HepG2 (cell line): ENCODE data around the gene DCAKD. TPM values are rescaled to one million over a fixed set of nuclear protein-coding genes. Genes with fewer than 3 reads are reported as not detected.

Experiments used
- ELF3 ChIP-seq: IDR thresholded peaks from 2 replicates; pipeline ENCODE4 v1.6.1; 2016; ENCODE audit warnings: missing genetic modification reagents, missing compliant biosample characterization
- ETV5 ChIP-seq: IDR thresholded peaks from 2 replicates; pipeline ENCODE4 v1.6.1; 2018; ENCODE audit warnings: missing biosample characterization, missing genetic modification reagents, inconsistent platforms, borderline replicate concordance
- KDM1A ChIP-seq: IDR thresholded peaks from 2 replicates; pipeline ENCODE4 v1.6.1; 2016; ENCODE audit warnings: missing compliant biosample characterization
- MIER3 ChIP-seq: IDR thresholded peaks from 2 replicates; pipeline ENCODE4 v1.6.1; 2016; ENCODE audit warnings: missing compliant biosample characterization, borderline replicate concordance
- POLR2AphosphoS5 ChIP-seq: IDR thresholded peaks from 2 replicates; pipeline ENCODE4 v1.6.1; 2012; ENCODE audit warnings: low read depth, low read length
- RBM39 ChIP-seq: fragments of 200-400 bp; formaldehyde crosslinking; IDR thresholded peaks from one replicate; pipeline ENCODE4 v1.6.1; 2018; ENCODE audit warnings: antibody characterized with exemption, mild to moderate bottlenecking, low read depth, low read length; ENCODE audit not compliant: poor library complexity, severe bottlenecking
- RFX1 ChIP-seq: fragments of 450-650 bp; IDR thresholded peaks from 2 replicates; pipeline ENCODE4 v1.6.1; 2017
- SKI ChIP-seq: fragments of 450-650 bp; IDR thresholded peaks from one replicate; pipeline ENCODE4 v1.6.1; 2018; ENCODE audit warnings: mild to moderate bottlenecking; ENCODE audit not compliant: partially characterized antibody
- SYNCRIP ChIP-seq: fragments of 200-400 bp; formaldehyde crosslinking; IDR thresholded peaks from 2 replicates; pipeline ENCODE4 v1.6.1; 2018; ENCODE audit warnings: mild to moderate bottlenecking, low read depth, low read length; ENCODE audit not compliant: insufficient read depth
- ZBTB1 ChIP-seq: sonication (generic); formaldehyde crosslinking; IDR thresholded peaks from 2 replicates; pipeline ENCODE4 v1.4.0; 2020; ENCODE audit warnings: missing genetic modification reagents, borderline replicate concordance
- ZFYVE20 ChIP-seq: sonication (generic); formaldehyde crosslinking; IDR thresholded peaks from 2 replicates; pipeline ENCODE4 v1.8.0; 2023; ENCODE audit warnings: low read depth, mild to moderate bottlenecking, moderate library complexity, missing genetic modification reagents, borderline replicate concordance
- ZNF20 ChIP-seq: sonication (generic); formaldehyde crosslinking; IDR thresholded peaks from 2 replicates; pipeline ENCODE4 v1.4.0; 2020; ENCODE audit warnings: mild to moderate bottlenecking, moderate library complexity, missing genetic modification reagents
- ZNF207 ChIP-seq: fragments of 450-650 bp; IDR thresholded peaks from 2 replicates; pipeline ENCODE4 v1.6.1; 2016; ENCODE audit warnings: antibody characterized with exemption, borderline replicate concordance
- ZNF501 ChIP-seq: sonication (generic); formaldehyde crosslinking; IDR thresholded peaks from 2 replicates; pipeline ENCODE4 v1.5.1; 2020; ENCODE audit warnings: mild to moderate bottlenecking, moderate library complexity, missing genetic modification reagents
- ZNF510 ChIP-seq: sonication (generic); formaldehyde crosslinking; IDR thresholded peaks from 2 replicates; pipeline ENCODE4 v1.4.0; 2020; ENCODE audit warnings: low read depth, mild to moderate bottlenecking, missing genetic modification reagents
- ZSCAN21 ChIP-seq: sonication (generic); formaldehyde crosslinking; IDR thresholded peaks from 2 replicates; pipeline ENCODE4 v1.8.0; 2022; ENCODE audit warnings: mild to moderate bottlenecking, missing genetic modification reagents, moderate library complexity, borderline replicate concordance
- polyA plus RNA-seq, 8 experiments: library from polyadenylated mRNA; depleted of rRNA in 3 of 8; stranded (reverse) in 7 of 8; unstranded in 1 of 8; fragments of >200 nt; fragmentation: Illumina TruSeq in 4 of 8; extraction: Trizol in 4 of 8; gene quantifications; 2 replicates each; pipeline versions ENCODE4 v1.2.1 to v1.2.3, GENCODE V29; 2011 to 2016; ENCODE audit warnings: low read depth in 4 of 8, missing spikeins in 1 of 8, mixed read lengths in 1 of 8; ENCODE audit not compliant: insufficient read depth in 1 of 8
- total RNA-seq, 5 experiments: library from RNA; depleted of rRNA; stranded (reverse); fragments of >200 nt; fragmentation: Illumina TruSeq; extraction: Trizol; gene quantifications; 2 replicates each; pipeline ENCODE4 v1.2.3, GENCODE V29; 2016; ENCODE audit warnings: low read depth in 1 of 5
- TF ChIP-seq, protein P1 (sequence below): fragments of 450-650 bp; IDR thresholded peaks from 2 replicates; pipeline ENCODE4 v1.6.1; 2017; ENCODE audit warnings: mild to moderate bottlenecking
- TF ChIP-seq, protein P2 (sequence below): sonication (generic); formaldehyde crosslinking; conservative IDR thresholded peaks from 2 replicates; pipeline ENCODE4 v1.8.0; 2022; ENCODE audit warnings: mild to moderate bottlenecking, moderate library complexity, missing genetic modification reagents
- TF ChIP-seq, protein P3 (sequence below): IDR thresholded peaks from 2 replicates; pipeline ENCODE4 v1.6.1; 2016; ENCODE audit warnings: missing genetic modification reagents, missing compliant biosample characterization
- TF ChIP-seq, protein P4 (sequence below): sonication (generic); formaldehyde crosslinking; IDR thresholded peaks from 2 replicates; pipeline ENCODE4 v1.4.0; 2020; ENCODE audit warnings: mild to moderate bottlenecking, missing genetic modification reagents

Gene DCAKD
- total and polyA plus RNA-seq, 2 of the 13 experiments (the other 11 are each of a cell fraction or from before 2014, with no cell fraction given), result 25.9 to 29.2 TPM

DNA sequence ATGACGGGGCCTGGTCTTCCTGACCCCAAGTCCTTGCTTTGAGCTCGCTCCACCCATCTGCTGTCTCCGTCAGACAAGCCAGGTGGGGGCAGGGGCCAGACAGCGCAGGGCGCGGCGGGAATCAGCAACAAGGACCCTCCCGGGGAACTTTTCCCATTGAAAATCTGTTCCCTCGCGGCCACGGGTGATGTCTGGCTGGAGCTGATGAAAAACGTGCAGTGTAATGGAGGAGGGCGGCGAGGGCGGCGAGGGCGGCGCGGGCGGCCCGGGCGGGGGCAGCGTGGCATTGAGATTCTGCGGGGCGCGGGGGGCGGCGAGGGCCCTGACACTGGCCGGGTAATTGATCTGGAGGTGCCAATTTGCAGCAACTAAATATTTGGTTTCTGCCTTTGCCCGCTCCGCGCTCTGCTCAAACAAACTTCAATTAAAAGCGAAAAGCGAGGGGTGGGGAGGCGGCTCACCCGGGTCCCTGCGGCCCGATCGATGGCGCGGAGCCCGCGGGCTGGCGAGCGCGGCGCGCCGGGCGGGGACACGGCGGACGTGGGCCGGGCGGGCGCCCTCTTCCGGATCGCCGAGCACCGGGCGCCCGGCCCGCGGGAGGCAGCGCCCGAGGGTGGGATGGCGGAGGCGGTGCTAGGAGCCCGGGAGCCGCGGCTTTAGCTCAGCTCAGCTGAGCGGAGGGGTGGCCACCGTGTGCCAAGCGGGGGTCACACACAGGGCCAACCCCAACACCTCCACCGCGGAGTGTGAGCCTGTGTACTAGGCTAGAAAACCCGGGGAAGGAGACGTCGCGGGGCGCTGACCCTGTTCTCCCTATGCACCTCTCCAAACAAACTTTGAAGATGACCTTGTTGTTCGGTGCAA is 32.4 kb downstream of the DCAKD start (continued):
- TF ChIP-seq ZFYVE20 (CRISPR knock-in tag) (no peak), ETV5 (no peak), SYNCRIP (no peak), ZBTB1 (no peak), ZNF20 (CRISPR knock-in tag) (no peak), ZNF510 (CRISPR knock-in tag) (no peak), RBM39 (peak; percentile 56), POLR2AphosphoS5 (no peak), ZSCAN21 (CRISPR knock-in tag) (0 out of 2 replicates have a peak, but pooled peaks have one; percentile 45), ZNF501 (CRISPR knock-in tag) (no peak), MIER3 (CRISPR knock-in tag) (no peak), RFX1 (no peak), ZNF207 (no peak), ELF3 (CRISPR knock-in tag) (no peak), SKI (peak; percentile 56), KDM1A (CRISPR knock-in tag) (no peak)
- TF ChIP-seq, protein P1, sequence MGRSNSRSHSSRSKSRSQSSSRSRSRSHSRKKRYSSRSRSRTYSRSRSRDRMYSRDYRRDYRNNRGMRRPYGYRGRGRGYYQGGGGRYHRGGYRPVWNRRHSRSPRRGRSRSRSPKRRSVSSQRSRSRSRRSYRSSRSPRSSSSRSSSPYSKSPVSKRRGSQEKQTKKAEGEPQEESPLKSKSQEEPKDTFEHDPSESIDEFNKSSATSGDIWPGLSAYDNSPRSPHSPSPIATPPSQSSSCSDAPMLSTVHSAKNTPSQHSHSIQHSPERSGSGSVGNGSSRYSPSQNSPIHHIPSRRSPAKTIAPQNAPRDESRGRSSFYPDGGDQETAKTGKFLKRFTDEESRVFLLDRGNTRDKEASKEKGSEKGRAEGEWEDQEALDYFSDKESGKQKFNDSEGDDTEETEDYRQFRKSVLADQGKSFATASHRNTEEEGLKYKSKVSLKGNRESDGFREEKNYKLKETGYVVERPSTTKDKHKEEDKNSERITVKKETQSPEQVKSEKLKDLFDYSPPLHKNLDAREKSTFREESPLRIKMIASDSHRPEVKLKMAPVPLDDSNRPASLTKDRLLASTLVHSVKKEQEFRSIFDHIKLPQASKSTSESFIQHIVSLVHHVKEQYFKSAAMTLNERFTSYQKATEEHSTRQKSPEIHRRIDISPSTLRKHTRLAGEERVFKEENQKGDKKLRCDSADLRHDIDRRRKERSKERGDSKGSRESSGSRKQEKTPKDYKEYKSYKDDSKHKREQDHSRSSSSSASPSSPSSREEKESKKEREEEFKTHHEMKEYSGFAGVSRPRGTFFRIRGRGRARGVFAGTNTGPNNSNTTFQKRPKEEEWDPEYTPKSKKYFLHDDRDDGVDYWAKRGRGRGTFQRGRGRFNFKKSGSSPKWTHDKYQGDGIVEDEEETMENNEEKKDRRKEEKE, result no peak
- TF ChIP-seq, protein P2, sequence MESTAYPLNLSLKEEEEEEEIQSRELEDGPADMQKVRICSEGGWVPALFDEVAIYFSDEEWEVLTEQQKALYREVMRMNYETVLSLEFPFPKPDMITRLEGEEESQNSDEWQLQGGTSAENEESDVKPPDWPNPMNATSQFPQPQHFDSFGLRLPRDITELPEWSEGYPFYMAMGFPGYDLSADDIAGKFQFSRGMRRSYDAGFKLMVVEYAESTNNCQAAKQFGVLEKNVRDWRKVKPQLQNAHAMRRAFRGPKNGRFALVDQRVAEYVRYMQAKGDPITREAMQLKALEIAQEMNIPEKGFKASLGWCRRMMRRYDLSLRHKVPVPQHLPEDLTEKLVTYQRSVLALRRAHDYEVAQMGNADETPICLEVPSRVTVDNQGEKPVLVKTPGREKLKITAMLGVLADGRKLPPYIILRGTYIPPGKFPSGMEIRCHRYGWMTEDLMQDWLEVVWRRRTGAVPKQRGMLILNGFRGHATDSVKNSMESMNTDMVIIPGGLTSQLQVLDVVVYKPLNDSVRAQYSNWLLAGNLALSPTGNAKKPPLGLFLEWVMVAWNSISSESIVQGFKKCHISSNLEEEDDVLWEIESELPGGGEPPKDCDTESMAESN (CRISPR knock-in tag), result peak; percentile 73
- TF ChIP-seq, protein P3, sequence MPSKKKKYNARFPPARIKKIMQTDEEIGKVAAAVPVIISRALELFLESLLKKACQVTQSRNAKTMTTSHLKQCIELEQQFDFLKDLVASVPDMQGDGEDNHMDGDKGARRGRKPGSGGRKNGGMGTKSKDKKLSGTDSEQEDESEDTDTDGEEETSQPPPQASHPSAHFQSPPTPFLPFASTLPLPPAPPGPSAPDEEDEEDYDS (CRISPR knock-in tag), result no peak
- TF ChIP-seq, protein P4, sequence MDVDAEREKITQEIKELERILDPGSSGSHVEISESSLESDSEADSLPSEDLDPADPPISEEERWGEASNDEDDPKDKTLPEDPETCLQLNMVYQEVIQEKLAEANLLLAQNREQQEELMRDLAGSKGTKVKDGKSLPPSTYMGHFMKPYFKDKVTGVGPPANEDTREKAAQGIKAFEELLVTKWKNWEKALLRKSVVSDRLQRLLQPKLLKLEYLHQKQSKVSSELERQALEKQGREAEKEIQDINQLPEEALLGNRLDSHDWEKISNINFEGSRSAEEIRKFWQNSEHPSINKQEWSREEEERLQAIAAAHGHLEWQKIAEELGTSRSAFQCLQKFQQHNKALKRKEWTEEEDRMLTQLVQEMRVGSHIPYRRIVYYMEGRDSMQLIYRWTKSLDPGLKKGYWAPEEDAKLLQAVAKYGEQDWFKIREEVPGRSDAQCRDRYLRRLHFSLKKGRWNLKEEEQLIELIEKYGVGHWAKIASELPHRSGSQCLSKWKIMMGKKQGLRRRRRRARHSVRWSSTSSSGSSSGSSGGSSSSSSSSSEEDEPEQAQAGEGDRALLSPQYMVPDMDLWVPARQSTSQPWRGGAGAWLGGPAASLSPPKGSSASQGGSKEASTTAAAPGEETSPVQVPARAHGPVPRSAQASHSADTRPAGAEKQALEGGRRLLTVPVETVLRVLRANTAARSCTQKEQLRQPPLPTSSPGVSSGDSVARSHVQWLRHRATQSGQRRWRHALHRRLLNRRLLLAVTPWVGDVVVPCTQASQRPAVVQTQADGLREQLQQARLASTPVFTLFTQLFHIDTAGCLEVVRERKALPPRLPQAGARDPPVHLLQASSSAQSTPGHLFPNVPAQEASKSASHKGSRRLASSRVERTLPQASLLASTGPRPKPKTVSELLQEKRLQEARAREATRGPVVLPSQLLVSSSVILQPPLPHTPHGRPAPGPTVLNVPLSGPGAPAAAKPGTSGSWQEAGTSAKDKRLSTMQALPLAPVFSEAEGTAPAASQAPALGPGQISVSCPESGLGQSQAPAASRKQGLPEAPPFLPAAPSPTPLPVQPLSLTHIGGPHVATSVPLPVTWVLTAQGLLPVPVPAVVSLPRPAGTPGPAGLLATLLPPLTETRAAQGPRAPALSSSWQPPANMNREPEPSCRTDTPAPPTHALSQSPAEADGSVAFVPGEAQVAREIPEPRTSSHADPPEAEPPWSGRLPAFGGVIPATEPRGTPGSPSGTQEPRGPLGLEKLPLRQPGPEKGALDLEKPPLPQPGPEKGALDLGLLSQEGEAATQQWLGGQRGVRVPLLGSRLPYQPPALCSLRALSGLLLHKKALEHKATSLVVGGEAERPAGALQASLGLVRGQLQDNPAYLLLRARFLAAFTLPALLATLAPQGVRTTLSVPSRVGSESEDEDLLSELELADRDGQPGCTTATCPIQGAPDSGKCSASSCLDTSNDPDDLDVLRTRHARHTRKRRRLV (CRISPR knock-in tag), result no peak
